HepG2 (cell line): ENCODE measurements around the gene NAPSA.

Experiments
- CEBPB ChIP-seq: IDR thresholded peaks from 2 replicates; pipeline ENCODE4 v1.6.1; 2011; ENCODE audit warnings: low read depth, low read length, improper control_type of control experiment, borderline replicate concordance
- EZH2 ChIP-seq: conservative IDR thresholded peaks from 2 replicates; pipeline ENCODE4 v1.6.1; 2012; ENCODE audit warnings: mild to moderate bottlenecking, low read depth, low read length, moderate library complexity
- NFE2L2 ChIP-seq: fragments of 150-350 bp; IDR thresholded peaks from 2 replicates; pipeline ENCODE4 v1.6.1; 2014; ENCODE audit warnings: low read length
- NFKBIZ ChIP-seq: IDR thresholded peaks from 2 replicates; pipeline ENCODE4 v1.6.1; 2018; ENCODE audit warnings: missing genetic modification reagents, missing compliant biosample characterization
- PAWR ChIP-seq: sonication (generic); formaldehyde crosslinking; IDR thresholded peaks from 2 replicates; pipeline ENCODE4 v1.4.0; 2020; ENCODE audit warnings: missing genetic modification reagents, mild to moderate bottlenecking, borderline replicate concordance
- POLR2A ChIP-seq, 2 experiments: IDR thresholded peaks; 2 replicates each; pipeline ENCODE4 v1.6.1; 2011; ENCODE audit warnings: low read depth in 2 of 2, low read length in 2 of 2, mild to moderate bottlenecking in 1 of 2, moderate library complexity in 1 of 2; ENCODE audit not compliant: insufficient read depth in 1 of 2
- SMC3 ChIP-seq: IDR thresholded peaks from 2 replicates; pipeline ENCODE4 v1.6.1; 2011; ENCODE audit warnings: low read length, improper control_type of control experiment
- ZMYM3 ChIP-seq: sonication (generic); formaldehyde crosslinking; IDR thresholded peaks from 2 replicates; pipeline ENCODE4 v1.5.1; 2020; ENCODE audit warnings: mild to moderate bottlenecking, missing genetic modification reagents
- ZNF703 ChIP-seq: sonication (generic); formaldehyde crosslinking; IDR thresholded peaks from 2 replicates; pipeline ENCODE4 v1.5.1; 2020; ENCODE audit warnings: missing genetic modification reagents, mild to moderate bottlenecking, moderate library complexity, borderline replicate concordance
- ZSCAN30 ChIP-seq: sonication (generic); formaldehyde crosslinking; IDR thresholded peaks from 2 replicates; pipeline ENCODE4 v1.5.0; 2020; ENCODE audit warnings: mild to moderate bottlenecking, missing genetic modification reagents
- TF ChIP-seq, protein P1 (sequence below): sonication (generic); formaldehyde crosslinking; IDR thresholded peaks from 2 replicates; pipeline ENCODE4 v1.5.0; 2020; ENCODE audit warnings: mild to moderate bottlenecking, missing genetic modification reagents, moderate library complexity
- TF ChIP-seq, protein P2 (sequence below): sonication (generic); formaldehyde crosslinking; IDR thresholded peaks from 2 replicates; pipeline ENCODE4 v1.9.0; 2022; ENCODE audit warnings: missing genetic modification reagents, mild to moderate bottlenecking, borderline replicate concordance
- TF ChIP-seq, protein P3 (sequence below): sonication (generic); formaldehyde crosslinking; IDR thresholded peaks from 2 replicates; pipeline ENCODE4 v1.8.1; 2023; ENCODE audit warnings: mild to moderate bottlenecking, missing genetic modification reagents, borderline replicate concordance
- TF ChIP-seq, protein P4 (sequence below): sonication (generic); formaldehyde crosslinking; IDR thresholded peaks from 2 replicates; pipeline ENCODE4 v1.4.0; 2020; ENCODE audit warnings: missing genetic modification reagents

DNA sequence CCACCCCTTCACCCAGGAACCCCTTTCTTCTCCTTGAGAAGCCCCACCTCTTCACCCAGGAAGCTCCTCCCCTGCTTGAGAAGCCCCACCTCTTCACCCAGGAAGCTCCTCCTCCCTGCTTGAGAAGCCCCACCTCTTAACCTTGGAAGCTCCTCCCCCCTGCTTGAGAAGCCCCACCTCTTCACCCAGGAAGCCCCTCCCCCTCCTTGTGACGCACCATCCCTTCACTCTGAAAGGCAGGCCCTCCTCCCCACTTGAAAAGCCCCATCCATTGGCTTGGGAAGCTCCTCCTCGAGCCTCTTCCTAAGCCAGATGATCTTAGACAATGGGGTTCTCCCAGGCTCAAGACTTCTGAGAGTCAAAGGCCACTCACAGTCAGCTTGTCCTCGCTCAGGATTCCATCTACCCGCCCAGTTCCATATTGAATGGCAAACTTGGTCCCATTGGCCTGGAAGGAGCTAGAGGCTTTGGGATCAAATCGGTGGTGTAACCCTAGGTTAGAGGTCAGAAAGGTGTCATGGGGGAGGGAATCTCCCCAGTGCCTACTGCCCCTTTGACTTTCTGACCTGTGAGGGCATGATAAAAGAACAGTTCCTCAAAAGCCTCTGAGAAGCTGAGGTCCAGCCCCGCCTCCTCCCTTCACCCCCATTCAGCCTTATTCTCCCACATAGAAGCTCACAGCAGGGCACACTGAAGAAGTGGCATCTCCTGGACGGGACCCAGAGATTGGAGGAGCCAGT is 4.0 kb downstream of the NAPSA start:
- TF ChIP-seq NFE2L2 (no peak), ZNF703 (CRISPR knock-in tag) (no peak), CEBPB (no peak), PAWR (CRISPR knock-in tag) (no peak), EZH2 (no peak), ZMYM3 (no peak), NFKBIZ (CRISPR knock-in tag) (no peak), POLR2A (IDR thresholded peaks at IDR 0.05; ENCODE audit: insufficient read depth in 1 of 2, low read depth in 2 of 2, low read length in 2 of 2) (no peak), ZSCAN30 (CRISPR knock-in tag) (no peak), SMC3 (no peak)
- TF ChIP-seq, protein P1, sequence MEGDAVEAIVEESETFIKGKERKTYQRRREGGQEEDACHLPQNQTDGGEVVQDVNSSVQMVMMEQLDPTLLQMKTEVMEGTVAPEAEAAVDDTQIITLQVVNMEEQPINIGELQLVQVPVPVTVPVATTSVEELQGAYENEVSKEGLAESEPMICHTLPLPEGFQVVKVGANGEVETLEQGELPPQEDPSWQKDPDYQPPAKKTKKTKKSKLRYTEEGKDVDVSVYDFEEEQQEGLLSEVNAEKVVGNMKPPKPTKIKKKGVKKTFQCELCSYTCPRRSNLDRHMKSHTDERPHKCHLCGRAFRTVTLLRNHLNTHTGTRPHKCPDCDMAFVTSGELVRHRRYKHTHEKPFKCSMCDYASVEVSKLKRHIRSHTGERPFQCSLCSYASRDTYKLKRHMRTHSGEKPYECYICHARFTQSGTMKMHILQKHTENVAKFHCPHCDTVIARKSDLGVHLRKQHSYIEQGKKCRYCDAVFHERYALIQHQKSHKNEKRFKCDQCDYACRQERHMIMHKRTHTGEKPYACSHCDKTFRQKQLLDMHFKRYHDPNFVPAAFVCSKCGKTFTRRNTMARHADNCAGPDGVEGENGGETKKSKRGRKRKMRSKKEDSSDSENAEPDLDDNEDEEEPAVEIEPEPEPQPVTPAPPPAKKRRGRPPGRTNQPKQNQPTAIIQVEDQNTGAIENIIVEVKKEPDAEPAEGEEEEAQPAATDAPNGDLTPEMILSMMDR (CRISPR knock-in tag) = no peak
- TF ChIP-seq, protein P2, sequence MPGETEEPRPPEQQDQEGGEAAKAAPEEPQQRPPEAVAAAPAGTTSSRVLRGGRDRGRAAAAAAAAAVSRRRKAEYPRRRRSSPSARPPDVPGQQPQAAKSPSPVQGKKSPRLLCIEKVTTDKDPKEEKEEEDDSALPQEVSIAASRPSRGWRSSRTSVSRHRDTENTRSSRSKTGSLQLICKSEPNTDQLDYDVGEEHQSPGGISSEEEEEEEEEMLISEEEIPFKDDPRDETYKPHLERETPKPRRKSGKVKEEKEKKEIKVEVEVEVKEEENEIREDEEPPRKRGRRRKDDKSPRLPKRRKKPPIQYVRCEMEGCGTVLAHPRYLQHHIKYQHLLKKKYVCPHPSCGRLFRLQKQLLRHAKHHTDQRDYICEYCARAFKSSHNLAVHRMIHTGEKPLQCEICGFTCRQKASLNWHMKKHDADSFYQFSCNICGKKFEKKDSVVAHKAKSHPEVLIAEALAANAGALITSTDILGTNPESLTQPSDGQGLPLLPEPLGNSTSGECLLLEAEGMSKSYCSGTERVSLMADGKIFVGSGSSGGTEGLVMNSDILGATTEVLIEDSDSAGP = no peak
- TF ChIP-seq, protein P3, sequence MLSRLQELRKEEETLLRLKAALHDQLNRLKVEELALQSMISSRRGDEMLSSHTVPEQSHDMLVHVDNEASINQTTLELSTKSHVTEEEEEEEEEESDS (CRISPR knock-in tag) = no peak
- TF ChIP-seq, protein P4, sequence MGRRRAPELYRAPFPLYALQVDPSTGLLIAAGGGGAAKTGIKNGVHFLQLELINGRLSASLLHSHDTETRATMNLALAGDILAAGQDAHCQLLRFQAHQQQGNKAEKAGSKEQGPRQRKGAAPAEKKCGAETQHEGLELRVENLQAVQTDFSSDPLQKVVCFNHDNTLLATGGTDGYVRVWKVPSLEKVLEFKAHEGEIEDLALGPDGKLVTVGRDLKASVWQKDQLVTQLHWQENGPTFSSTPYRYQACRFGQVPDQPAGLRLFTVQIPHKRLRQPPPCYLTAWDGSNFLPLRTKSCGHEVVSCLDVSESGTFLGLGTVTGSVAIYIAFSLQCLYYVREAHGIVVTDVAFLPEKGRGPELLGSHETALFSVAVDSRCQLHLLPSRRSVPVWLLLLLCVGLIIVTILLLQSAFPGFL (CRISPR knock-in tag) = no peak
